ENCODE results near the gene COQ7. TPM values are rescaled to one million over a fixed set of nuclear protein-coding genes. Genes with fewer than 3 reads are reported as not detected.

Gene COQ7
- total RNA-seq, 2 experiments from 2014 or later: 13.2 to 16.0 TPM

- Mint-ChIP-seq H3K36me3 (ENCODE audit: low read depth) (peaks cover 3% of the 10 kb centered on the region), H3K27me3 (no peaks in the 10 kb centered on the region), H3K9me3 (ENCODE audit: low read depth) (no peaks in the 10 kb centered on the region)
These were observed 912 bp downstream of the COQ7 start for GRCh38 chr16:19068237-19068815.

GRCh38 chr16:19071811-19072777 is 4.7 kb downstream of the COQ7 start:
- intact Hi-C loops (cut with DNase I, micrococcal nuclease): loop anchor here (1.0 to 5.0 kb wide), 2 partner anchors 89 to 90 kb away; partner anchors contain the start of gene TMC7 (in 2 of the 2)
- Mint-ChIP-seq H3K9me3 (ENCODE audit: low read depth) (no peaks in the 10 kb centered on the region), H3K4me3 (no peak overlapping the region), H3K4me1 (peaks cover 7% of the 10 kb centered on the region), H3K27me3 (no peaks in the 10 kb centered on the region), H3K36me3 (ENCODE audit: low read depth) (peaks cover 16% of the 10 kb centered on the region), H3K27ac (no peak overlapping the region)
- POLR2A ChIA-PET: no interaction called here
- DNase-seq (peak; percentile 82), ATAC-seq (no peak)
- CTCF ChIA-PET: interaction anchor here (0.7 to 2.3 kb wide), 4 partner anchors 10 to 285 kb away, joined by 3 to 11 read pairs (median 3); no protein-coding TSS in a partner anchor

More at GRCh38 chr16:19068237-19068815, 912 bp downstream of the COQ7 start:
- ChIA-PET CTCF (interaction anchor here (0.6 to 2.0 kb wide), 5 partner anchors 13 to 267 kb away, joined by 3 to 4 read pairs (median 4); no protein-coding TSS in a partner anchor), POLR2A (no interaction called here)
- Mint-ChIP-seq H3K4me3 (peak overlapping the region; percentile 86), H3K4me1 (peaks cover 10% of the 10 kb centered on the region), H3K27ac (peak overlapping the region; percentile 96)
- intact Hi-C loops (cut with DNase I, micrococcal nuclease): no loop called here
- ATAC-seq (no peak), DNase-seq (no peak)

- Mint-ChIP-seq H3K27ac (no peak overlapping the region), H3K27me3 (no peaks in the 10 kb centered on the region), H3K9me3 (ENCODE audit: low read depth) (no peaks in the 10 kb centered on the region), H3K4me1 (peaks cover 4% of the 10 kb centered on the region), H3K36me3 (ENCODE audit: low read depth) (peaks cover 19% of the 10 kb centered on the region), H3K4me3 (no peak overlapping the region)
- DNase-seq: no peak
- ChIA-PET CTCF (interaction anchor here (0.9 to 2.3 kb wide), 4 partner anchors 8 to 90 kb away, joined by 3 to 11 read pairs (median 5); partner anchors contain the start of gene TMC7), POLR2A (no interaction called here)
- intact Hi-C loops (cut with DNase I, micrococcal nuclease): loop anchor here in 1 of 2 experiments (5.0 kb wide), 1 partner anchor 91 kb away; the partner anchor contains the start of gene TMC7
- no peak for ATAC-seq
These were observed 5.9 kb downstream of the COQ7 start for GRCh38 chr16:19073344-19073743.

- Mint-ChIP-seq H3K4me3 (no peak overlapping the region), H3K36me3 (ENCODE audit: low read depth) (peaks cover 22% of the 10 kb centered on the region), H3K27ac (no peak overlapping the region), H3K9me3 (ENCODE audit: low read depth) (no peaks in the 10 kb centered on the region), H3K4me1 (peaks cover 3% of the 10 kb centered on the region), H3K27me3 (no peaks in the 10 kb centered on the region)
- intact Hi-C loops (cut with DNase I, micrococcal nuclease): loop anchor here in 1 of 2 experiments (5.0 kb wide), 1 partner anchor 92 kb away; the partner anchor contains the start of gene TMC7
- DNase-seq (no peak), ATAC-seq (no peak)
- ChIA-PET POLR2A (no interaction called here), CTCF (interaction anchor here (0.9 to 1.4 kb wide), 2 partner anchors 7 to 91 kb away, joined by 3 to 7 read pairs; partner anchors contain the start of gene TMC7)
These were observed 6.4 kb downstream of the COQ7 start for GRCh38 chr16:19073863-19074262.

GRCh38 chr16:19075511-19075910 is 8.1 kb downstream of the COQ7 start:
- no peaks in the 10 kb centered on the region for H3K27me3 Mint-ChIP-seq
- DNase-seq (no peak), ATAC-seq (no peak)
- no peak overlapping the region for H3K27ac Mint-ChIP-seq
- no peaks in the 10 kb centered on the region for H3K4me1 Mint-ChIP-seq
- CTCF ChIA-PET: interaction anchor here (1.2 kb wide), 1 partner anchor 11 kb away, joined by 6 read pairs; no protein-coding TSS in a partner anchor
- no peaks in the 10 kb centered on the region for H3K9me3 Mint-ChIP-seq (ENCODE audit: low read depth)
- no peak overlapping the region for H3K4me3 Mint-ChIP-seq
- POLR2A ChIA-PET: interaction anchor here (0.6 to 0.7 kb wide), 2 partner anchors 49 to 628 kb away, joined by 4 to 6 read pairs; no protein-coding TSS in a partner anchor
- peaks cover 31% of the 10 kb centered on the region for H3K36me3 Mint-ChIP-seq (ENCODE audit: low read depth)
- intact Hi-C loops (cut with DNase I, micrococcal nuclease): no loop called here

- intact Hi-C loops (cut with DNase I, micrococcal nuclease): no loop called here
- Mint-ChIP-seq H3K27ac (no peak overlapping the region), H3K4me3 (no peak overlapping the region), H3K9me3 (ENCODE audit: low read depth) (no peaks in the 10 kb centered on the region), H3K27me3 (no peaks in the 10 kb centered on the region), H3K4me1 (no peaks in the 10 kb centered on the region), H3K36me3 (ENCODE audit: low read depth) (peaks cover 39% of the 10 kb centered on the region)
- no peak for ATAC-seq
- CTCF ChIA-PET: interaction anchor here (0.8 kb wide), 1 partner anchor 8 kb away, joined by 3 read pairs; no protein-coding TSS in a partner anchor
- DNase-seq: no peak
- POLR2A ChIA-PET: no interaction called here
These were observed 10.5 kb downstream of the COQ7 start for GRCh38 chr16:19077879-19078278.

GRCh38 chr16:19083670-19084069 is 16.3 kb downstream of the COQ7 start:
- ChIA-PET CTCF (interaction anchor here (1.2 to 4.3 kb wide), 3 partner anchors 11 to 140 kb away, joined by 3 to 49 read pairs (median 11); no protein-coding TSS in a partner anchor), POLR2A (no interaction called here)
- Mint-ChIP-seq H3K36me3 (ENCODE audit: low read depth) (peaks cover 22% of the 10 kb centered on the region), H3K27ac (no peak overlapping the region), H3K9me3 (ENCODE audit: low read depth) (no peaks in the 10 kb centered on the region), H3K4me1 (peaks cover 6% of the 10 kb centered on the region), H3K27me3 (peaks cover 6% of the 10 kb centered on the region), H3K4me3 (no peak overlapping the region)
- DNase-seq (no peak), ATAC-seq (no peak)
- intact Hi-C loops (cut with DNase I, micrococcal nuclease): loop anchor here in 1 of 2 experiments (10.0 kb wide), 1 partner anchor 801 kb away; the partner anchor contains the start of gene GPRC5B

GRCh38 chr16:19084139-19084538 is 16.7 kb downstream of the COQ7 start:
- no peak for ATAC-seq
- H3K36me3 Mint-ChIP-seq (ENCODE audit: low read depth): peaks cover 19% of the 10 kb centered on the region

GRCh38 chr16:19084879-19085278 is 17.5 kb downstream of the COQ7 start:
- intact Hi-C loops (cut with DNase I, micrococcal nuclease): loop anchor here (5.0 to 10.0 kb wide), 4 partner anchors 52 to 800 kb away; partner anchors contain the start of genes CCP110 (in 1 of the 2), GDE1 (in 1 of the 2) and GPRC5B (in 1 of the 2)
- Mint-ChIP-seq H3K36me3 (ENCODE audit: low read depth) (peaks cover 13% of the 10 kb centered on the region), H3K4me3 (no peak overlapping the region), H3K4me1 (peaks cover 6% of the 10 kb centered on the region), H3K27me3 (peaks cover 6% of the 10 kb centered on the region), H3K27ac (no peak overlapping the region), H3K9me3 (ENCODE audit: low read depth) (no peaks in the 10 kb centered on the region)
- ChIA-PET CTCF (interaction anchor here (0.6 to 4.3 kb wide), 12 partner anchors 9 to 418 kb away, joined by 3 to 49 read pairs (median 4); no protein-coding TSS in a partner anchor), POLR2A (interaction anchor here (0.6 kb wide), 1 partner anchor 16 kb away, joined by 5 read pairs; no protein-coding TSS in a partner anchor)
- DNase-seq: no peak
- no peak for ATAC-seq

More at GRCh38 chr16:19084139-19084538, 16.7 kb downstream of the COQ7 start:
- Mint-ChIP-seq H3K27ac (no peak overlapping the region), H3K4me1 (peaks cover 6% of the 10 kb centered on the region), H3K27me3 (peaks cover 6% of the 10 kb centered on the region), H3K9me3 (ENCODE audit: low read depth) (no peaks in the 10 kb centered on the region), H3K4me3 (no peak overlapping the region)
- ChIA-PET CTCF (interaction anchor here (0.6 to 4.3 kb wide), 6 partner anchors 12 to 288 kb away, joined by 3 to 49 read pairs (median 4); no protein-coding TSS in a partner anchor), POLR2A (no interaction called here)
- DNase-seq: no peak
- intact Hi-C loops (cut with DNase I, micrococcal nuclease): loop anchor here in 1 of 2 experiments (10.0 kb wide), 1 partner anchor 801 kb away; the partner anchor contains the start of gene GPRC5B

GRCh38 chr16:19085679-19086200 is 18.3 kb downstream of the COQ7 start:
- H3K27ac Mint-ChIP-seq: no peak overlapping the region
- intact Hi-C loops (cut with DNase I, micrococcal nuclease): loop anchor here (1.0 to 10.0 kb wide), 9 partner anchors 52 to 799 kb away; partner anchors contain the start of genes CCP110 (in 1 of the 2), GDE1 (in 1 of the 2) and GPRC5B (in 1 of the 2)
- H3K27me3 Mint-ChIP-seq: peaks cover 6% of the 10 kb centered on the region
- CTCF ChIA-PET: interaction anchor here (0.5 to 4.3 kb wide), 31 partner anchors 8 to 424 kb away, joined by 3 to 49 read pairs (median 3); partner anchors contain the start of gene COQ7
- peaks cover 10% of the 10 kb centered on the region for H3K36me3 Mint-ChIP-seq (ENCODE audit: low read depth)
- peaks cover 6% of the 10 kb centered on the region for H3K4me1 Mint-ChIP-seq
- POLR2A ChIA-PET: interaction anchor here (0.6 to 1.2 kb wide), 3 partner anchors 53 to 417 kb away, joined by 3 to 8 read pairs (median 4); no protein-coding TSS in a partner anchor
- ATAC-seq (no peak), DNase-seq (no peak)
- H3K9me3 Mint-ChIP-seq (ENCODE audit: low read depth): no peaks in the 10 kb centered on the region
- H3K4me3 Mint-ChIP-seq: no peak overlapping the region

All from activated CD4-positive, alpha-beta T cell treated with anti-CD3 and anti-CD28 coated beads for 36 hours (primary cell).